Hepatocyte (in vitro differentiated cells): Measurements from ENCODE around the gene AGFG1.

ENCODE experiments used
- CTCF ChIP-seq: fragments of 200-600 bp; sonication (generic); IDR thresholded peaks from 2 replicates; pipeline ENCODE4 v1.5.1; 2016; ENCODE audit warnings: antibody characterized with exemption, mild to moderate bottlenecking; ENCODE audit not compliant: poor library complexity
- EZH2 ChIP-seq: fragments of 200-600 bp; sonication (generic); IDR thresholded peaks from 2 replicates; pipeline ENCODE4 v1.6.1; 2016; ENCODE audit warnings: antibody characterized with exemption, mild to moderate bottlenecking, borderline replicate concordance
- EZH2phosphoT487 ChIP-seq: fragments of 200-600 bp; sonication (generic); IDR thresholded peaks from one replicate; pipeline ENCODE4 v1.6.1; 2018; ENCODE audit warnings: antibody characterized with exemption, mild to moderate bottlenecking, low read depth, moderate library complexity; ENCODE audit not compliant: unreplicated experiment, severe bottlenecking

GRCh38 chr2:227456102-227456501 is 15.9 kb upstream of the AGFG1 start:
- no peak for TF ChIP-seq CTCF
- no peak for TF ChIP-seq EZH2phosphoT487
- TF ChIP-seq EZH2: no peak
